Stimulated activated naive CD4-positive, alpha-beta T cell treated with Interleukin-2 at 50 U/mL for 16 hours (primary cell): ENCODE results near the gene PITPNC1.
"Not testable (repeated sequence)": the region's sequence is repeated elsewhere in the genome, so short reads cannot be mapped to it uniquely, and the experiment has no call there.

ENCODE experiments used
- DNase-seq: peaks from one replicate; lab custom pipeline; 2025; lab: John Stamatoyannopoulos, UW

Gene PITPNC1

DNA sequence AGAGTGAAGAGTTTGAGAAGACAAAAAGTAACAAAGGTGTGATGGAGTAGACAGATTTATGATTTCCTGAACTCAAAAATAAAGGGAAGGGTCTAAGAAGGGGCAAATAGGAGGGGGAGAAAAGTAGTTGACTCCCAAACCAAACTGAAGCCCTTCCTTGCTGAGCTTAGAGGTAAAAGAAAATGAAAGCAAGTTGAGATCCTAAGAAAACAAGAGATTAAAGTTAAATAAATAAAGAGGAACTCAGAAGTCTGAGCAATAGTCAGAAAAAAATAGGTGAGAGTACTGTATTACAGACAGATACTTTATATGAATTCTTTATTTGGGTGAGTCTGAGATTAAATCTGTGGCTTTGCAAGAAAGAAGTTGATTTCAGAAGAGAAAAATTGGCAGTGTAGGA, 7.4 kb upstream of the PITPNC1 start:
- DNase-seq, result no peak

DNA sequence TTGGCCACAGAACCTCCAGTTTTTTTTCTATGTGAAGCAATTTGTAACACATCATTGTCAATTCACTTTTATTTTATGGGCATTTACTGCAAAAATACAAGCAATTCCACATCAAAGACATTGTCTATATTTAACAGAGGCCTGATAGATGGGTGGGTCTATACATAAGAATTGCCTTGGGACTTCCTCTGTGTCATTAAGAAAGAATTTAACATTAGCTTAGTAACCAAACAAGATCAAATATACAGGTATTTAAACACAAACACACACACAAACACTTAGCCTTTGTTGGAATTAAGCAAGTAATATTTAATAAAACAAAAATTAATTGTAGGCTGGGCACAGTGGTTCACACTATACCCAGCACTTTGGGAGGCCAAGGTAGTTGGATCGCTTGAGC, 4.3 kb upstream of the PITPNC1 start:
- no peak for DNase-seq

DNA sequence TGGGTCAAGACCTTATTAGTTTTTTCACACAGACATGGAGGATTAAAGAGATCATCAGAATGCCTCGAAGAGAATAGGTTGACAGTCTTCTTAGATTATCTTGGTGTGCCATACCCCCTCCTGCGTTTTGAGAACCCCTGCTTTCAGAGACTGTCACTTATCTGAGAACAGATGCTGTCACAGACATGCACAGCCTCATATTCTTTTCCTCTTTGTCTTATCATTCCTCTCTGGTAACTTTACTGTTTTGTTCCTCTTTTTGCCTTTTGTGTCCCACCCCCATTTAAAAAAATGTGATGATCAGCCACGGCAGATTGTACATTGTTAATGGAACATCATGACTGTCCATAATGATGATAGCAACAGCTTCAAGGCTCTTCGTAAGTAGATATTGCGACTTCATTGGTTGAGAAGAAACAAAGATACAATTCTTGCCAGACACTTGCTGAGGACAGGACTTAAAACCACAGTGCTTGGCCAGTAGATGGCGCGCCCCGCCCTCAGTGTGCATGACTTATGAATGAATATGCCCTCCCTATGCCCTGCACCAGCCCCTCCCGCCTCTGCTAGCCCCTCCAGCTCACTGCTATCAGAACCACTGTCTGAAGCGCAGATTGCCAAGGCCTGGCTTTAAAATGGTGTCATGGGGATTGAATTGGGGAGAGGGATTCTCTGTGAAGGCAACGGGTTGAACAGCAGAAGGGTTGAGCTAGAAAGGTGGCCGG, 2.6 kb upstream of the PITPNC1 start:
- DNase-seq, result peak; percentile 83

- no peak for DNase-seq
Observed at GRCh38 chr17:67375054-67375427, 2.0 kb upstream of the PITPNC1 start.

DNA sequence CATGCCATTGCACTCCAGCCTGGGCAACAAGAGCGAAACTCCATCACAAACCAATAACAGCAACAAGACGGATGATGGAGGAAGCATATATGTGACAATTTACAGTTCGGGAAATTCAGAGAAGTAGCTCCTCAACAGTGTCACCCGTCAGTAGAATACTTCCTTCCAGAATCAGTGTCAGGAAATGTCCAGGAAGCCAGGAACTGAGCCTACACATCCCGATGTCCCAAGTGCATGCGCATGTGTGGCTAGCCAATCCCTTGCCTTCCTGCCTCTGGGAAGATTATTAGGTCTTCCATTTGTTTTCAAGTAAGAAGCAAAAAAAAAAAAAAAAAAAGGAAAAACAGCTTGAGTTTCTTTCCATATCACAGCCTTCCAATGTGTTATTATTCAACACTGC, 1.4 kb upstream of the PITPNC1 start:
- DNase-seq, result no peak

- no peak for DNase-seq
Observed at GRCh38 chr17:67376415-67376736, 705 bp upstream of the PITPNC1 start.

GRCh38 chr17:67377488-67378453, 690 bp downstream of the PITPNC1 start:
- DNase-seq, result peak; percentile 51

GRCh38 chr17:67378454-67379250, 1.6 kb downstream of the PITPNC1 start:
- peak; percentile 75 for DNase-seq

DNA sequence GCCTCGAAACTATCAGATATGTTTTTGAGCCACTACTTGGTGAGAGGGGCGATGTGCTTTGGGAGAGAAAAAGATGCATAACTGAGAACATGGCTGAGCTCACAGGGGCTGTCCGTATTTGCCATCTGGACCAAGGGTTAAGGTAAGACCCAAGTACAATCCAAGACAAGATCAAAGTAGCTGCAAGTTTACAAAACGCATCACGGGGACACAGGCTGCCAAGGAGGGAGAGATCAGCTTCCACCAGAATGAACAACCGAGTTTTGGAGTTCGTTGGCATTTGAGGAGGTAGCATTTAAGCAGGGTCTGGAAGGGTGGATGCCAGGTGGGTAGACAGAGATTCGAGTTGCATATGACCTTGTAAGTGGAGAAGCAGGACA, 2.2 kb downstream of the PITPNC1 start:
- DNase-seq, result no peak

GRCh38 chr17:67381929-67382257, 4.8 kb downstream of the PITPNC1 start:
- DNase-seq, result no peak

DNA sequence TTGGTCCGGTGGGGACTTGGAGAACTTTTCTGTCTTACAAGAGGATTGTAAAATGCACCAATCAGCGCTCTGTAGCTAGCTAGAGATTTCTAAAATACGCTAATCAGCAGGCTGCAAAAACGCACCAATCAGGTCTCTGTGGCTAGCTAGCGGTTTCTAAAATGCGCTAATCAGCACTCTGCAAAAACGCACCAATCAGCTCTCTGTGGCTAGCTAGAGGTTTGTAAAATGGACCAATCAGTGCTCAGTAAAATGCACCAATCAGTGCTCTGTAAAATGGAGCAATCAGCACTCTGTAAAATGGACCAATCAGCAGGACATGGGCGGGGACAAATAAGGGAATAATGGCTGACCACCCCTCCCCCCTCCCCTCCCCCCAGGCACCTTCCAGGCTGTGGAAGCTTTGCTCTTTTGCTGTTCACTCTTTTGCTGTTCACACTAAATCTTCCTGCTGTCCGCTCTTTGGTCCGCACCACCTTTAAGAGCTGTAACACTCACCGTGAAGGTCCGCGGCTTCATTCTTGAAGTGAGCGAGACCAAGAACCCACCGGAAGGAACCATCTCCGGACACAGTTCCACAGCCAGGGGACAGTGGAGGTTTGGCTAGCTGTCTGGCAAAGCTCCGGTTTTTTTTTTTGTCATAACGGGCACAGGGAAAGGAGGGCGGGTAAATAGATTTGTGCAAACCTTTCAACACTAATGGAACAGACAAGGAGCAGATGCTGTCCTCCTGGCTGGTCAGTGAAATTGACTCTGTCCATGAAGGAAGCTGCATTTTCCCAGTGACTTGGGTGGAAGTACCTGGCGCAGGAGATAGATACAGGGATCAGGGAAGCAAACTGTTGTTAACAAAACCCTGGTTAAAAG, 8.3 kb downstream of the PITPNC1 start:
- no peak for DNase-seq

GRCh38 chr17:67386965-67387551, 10.0 kb downstream of the PITPNC1 start:
- DNase-seq, result peak; percentile 51

DNA sequence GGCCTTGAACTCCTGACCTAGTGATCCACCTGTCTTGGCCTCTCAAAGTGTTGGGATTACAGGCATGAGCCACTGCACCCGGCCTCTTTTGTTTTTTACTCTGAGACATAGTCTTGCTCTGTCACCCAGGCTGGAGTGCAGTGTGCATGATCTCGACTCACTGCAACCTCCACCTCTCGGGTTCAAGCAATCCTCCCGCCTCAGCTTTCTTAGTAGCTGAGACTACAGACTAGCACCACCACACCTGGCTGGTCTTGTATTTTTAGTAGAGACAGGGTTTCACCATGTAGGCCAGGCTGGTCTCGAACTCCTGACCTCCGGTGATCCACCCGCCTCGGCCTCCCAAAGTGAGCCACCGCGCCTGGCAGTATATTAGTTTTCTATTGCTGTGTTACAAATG, 11.5 kb downstream of the PITPNC1 start:
- not testable (repeated sequence) for DNase-seq

GRCh38 chr17:67388986-67389385, 11.9 kb downstream of the PITPNC1 start:
- DNase-seq, result no peak

GRCh38 chr17:67390006-67390645, 13.0 kb downstream of the PITPNC1 start:
- DNase-seq, result no peak

DNA sequence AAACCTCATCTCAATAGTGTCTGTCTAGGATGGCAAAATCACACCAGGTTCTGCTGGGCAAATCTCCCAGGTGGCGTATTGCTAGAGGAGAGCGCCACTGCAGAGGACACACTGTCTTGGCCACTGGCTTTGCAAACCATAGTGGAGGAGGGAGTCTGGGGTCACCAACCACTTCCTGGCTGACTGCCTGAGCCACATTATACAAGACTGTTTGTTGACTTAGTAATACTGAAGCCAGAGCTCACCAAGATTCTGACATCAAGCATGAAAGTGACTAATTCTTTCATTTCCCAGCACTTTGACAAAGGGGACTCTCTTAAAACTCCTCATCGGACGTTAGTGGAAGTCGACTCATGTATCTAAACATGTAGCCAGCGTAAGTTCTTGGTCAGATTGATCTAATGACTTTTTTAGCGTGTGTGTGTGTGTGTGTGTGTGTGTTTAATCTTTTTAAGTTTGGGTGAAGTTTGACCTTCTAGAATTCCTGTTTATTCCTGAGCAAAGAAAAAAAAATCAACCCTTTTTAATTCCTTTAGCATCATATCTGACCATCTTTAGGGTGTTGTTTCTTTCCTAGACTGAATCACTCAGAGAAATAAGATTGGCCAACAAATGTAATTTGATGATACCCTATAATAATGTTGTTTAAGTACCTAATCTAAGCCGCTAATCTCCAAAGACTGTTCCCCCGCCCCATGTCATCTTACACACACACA, 13.7 kb downstream of the PITPNC1 start:
- DNase-seq, result peak; percentile 59

DNA sequence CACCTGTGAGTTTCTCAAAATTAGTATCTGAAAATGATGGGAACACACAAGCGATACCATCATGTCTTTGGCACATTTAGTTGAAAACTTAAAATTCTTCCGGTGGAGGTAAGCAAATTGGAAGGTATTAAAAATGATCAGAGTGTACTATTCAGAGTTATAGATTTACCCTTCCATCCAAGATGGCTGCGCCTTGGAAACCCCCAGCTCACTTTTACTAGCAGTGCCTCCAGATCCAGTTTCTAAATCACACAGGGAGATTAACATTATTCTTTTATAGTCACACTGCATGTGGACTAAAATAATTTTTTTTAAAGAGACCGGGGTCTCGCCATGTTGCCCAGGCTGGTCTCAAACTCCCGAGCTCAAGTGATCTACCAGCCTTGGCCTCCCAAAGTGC, 15.0 kb downstream of the PITPNC1 start:
- DNase-seq, result peak; percentile 26

- no peak for DNase-seq
Observed at GRCh38 chr17:67393809-67394397, 16.8 kb downstream of the PITPNC1 start.

GRCh38 chr17:67399676-67400075, 22.6 kb downstream of the PITPNC1 start:
- no peak for DNase-seq

DNA sequence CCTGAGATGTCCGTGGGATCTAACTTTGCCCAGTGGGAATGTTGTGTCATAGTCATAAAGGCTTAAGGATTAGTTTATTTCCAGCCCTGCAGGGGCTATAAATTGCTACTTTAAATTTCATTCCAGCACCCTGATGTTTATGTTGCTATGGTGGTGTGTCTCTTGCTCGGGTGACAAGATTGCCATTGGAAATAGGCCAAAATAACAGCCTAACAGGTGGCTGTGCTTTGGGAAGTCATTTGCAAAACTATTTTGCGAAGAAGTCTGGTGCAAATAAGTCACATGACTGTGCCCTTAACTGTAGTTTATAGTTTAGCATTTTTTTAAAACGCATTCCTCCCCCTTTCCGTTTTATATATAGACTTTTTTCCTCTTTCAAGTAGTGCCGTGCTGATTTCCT, 23.1 kb downstream of the PITPNC1 start:
- no peak for DNase-seq
